Measurements from ENCODE around the gene IL19. TPM values are rescaled to one million over a fixed set of nuclear protein-coding genes. Genes with fewer than 3 reads are reported as not detected.
A peak's percentile ranks its signal among the peaks of the same experiment; 100 is the strongest.

Gene IL19
- total RNA-seq, 6 donors from 2014 or later = not detected

GRCh38 chr1:206748348-206749030 lies 22.1 kb upstream of the IL19 start:
- Histone ChIP-seq H3K27me3 (no peaks in the 10 kb centered on the region), H3K36me3 (no peaks in the 10 kb centered on the region), H3K4me3 (no peak overlapping the region), H3K4me1 (no peaks in the 10 kb centered on the region), H3K27ac (no peak overlapping the region), H3K9me3 (no peaks in the 10 kb centered on the region)
- TF ChIP-seq EP300 (IDR thresholded peaks at IDR 0.05) = no peak
- peak in 1 of 2 donors; percentile 46 for TF ChIP-seq POLR2AphosphoS5 (IDR thresholded peaks at IDR 0.05)
- TF ChIP-seq, protein P1, sequence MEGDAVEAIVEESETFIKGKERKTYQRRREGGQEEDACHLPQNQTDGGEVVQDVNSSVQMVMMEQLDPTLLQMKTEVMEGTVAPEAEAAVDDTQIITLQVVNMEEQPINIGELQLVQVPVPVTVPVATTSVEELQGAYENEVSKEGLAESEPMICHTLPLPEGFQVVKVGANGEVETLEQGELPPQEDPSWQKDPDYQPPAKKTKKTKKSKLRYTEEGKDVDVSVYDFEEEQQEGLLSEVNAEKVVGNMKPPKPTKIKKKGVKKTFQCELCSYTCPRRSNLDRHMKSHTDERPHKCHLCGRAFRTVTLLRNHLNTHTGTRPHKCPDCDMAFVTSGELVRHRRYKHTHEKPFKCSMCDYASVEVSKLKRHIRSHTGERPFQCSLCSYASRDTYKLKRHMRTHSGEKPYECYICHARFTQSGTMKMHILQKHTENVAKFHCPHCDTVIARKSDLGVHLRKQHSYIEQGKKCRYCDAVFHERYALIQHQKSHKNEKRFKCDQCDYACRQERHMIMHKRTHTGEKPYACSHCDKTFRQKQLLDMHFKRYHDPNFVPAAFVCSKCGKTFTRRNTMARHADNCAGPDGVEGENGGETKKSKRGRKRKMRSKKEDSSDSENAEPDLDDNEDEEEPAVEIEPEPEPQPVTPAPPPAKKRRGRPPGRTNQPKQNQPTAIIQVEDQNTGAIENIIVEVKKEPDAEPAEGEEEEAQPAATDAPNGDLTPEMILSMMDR (IDR thresholded peaks at IDR 0.05) = no peak
- DNase-seq (no peak), ATAC-seq (ENCODE audit: low FRiP score in 2 of 2) (no peak)
- 71 to 76% methylated on average over 3 of the region's 3 CpGs for WGBS, 2 donors

DNA sequence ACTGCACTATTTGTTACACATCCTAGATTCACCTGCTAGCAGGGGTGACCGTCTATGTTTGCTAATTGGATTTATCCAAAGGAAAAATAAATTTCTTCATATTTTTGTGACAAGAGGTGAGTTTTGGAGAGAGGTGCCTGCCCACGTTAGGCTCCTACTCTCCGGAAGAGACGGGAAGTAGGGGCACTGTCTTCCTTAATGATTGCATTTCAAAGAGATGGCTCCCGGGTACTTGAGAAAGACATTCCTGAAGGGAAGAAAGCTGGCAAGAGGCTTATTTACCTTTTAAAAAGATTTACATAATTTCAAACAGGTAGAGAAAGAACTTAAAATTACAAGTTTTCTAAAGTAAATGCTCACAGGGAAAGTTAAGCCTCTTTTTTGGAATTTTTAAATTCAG lies 18.7 kb upstream of the IL19 start:
- no peaks in the 10 kb centered on the region for H3K27me3 ChIP-seq
- no peaks in the 10 kb centered on the region for H3K36me3 ChIP-seq
- DNase-seq = no peak
- WGBS, 2 donors = 52 to 67% methylated on average over 5 of the region's 5 CpGs
- ATAC-seq (ENCODE audit: low FRiP score in 2 of 2) = no peak
- H3K4me3 ChIP-seq = no peak overlapping the region
- TF ChIP-seq POLR2A (IDR thresholded peaks at IDR 0.05) (no peak), POLR2AphosphoS5 (IDR thresholded peaks at IDR 0.05) (no peak), EP300 (IDR thresholded peaks at IDR 0.05) (no peak)
- TF ChIP-seq, protein P1 (IDR thresholded peaks at IDR 0.05) = no peak
- no peaks in the 10 kb centered on the region for H3K4me1 ChIP-seq
- H3K9me3 ChIP-seq = no peaks in the 10 kb centered on the region
- no peak overlapping the region for H3K27ac ChIP-seq

GRCh38 chr1:206752481-206752880 lies 18.1 kb upstream of the IL19 start:
- no peaks in the 10 kb centered on the region for H3K27me3 ChIP-seq
- H3K9me3 ChIP-seq = no peaks in the 10 kb centered on the region
- ATAC-seq (ENCODE audit: low FRiP score in 2 of 2) (no peak), DNase-seq (no peak)
- TF ChIP-seq POLR2AphosphoS5 (IDR thresholded peaks at IDR 0.05) = no peak
- TF ChIP-seq, protein P1 (IDR thresholded peaks at IDR 0.05) = no peak
- H3K4me3 ChIP-seq = no peak overlapping the region
- WGBS, 2 donors = 86 to 96% methylated on average over 2 of the region's 2 CpGs
- no peaks in the 10 kb centered on the region for H3K36me3 ChIP-seq
- H3K4me1 ChIP-seq = no peaks in the 10 kb centered on the region
- no peak overlapping the region for H3K27ac ChIP-seq

GRCh38 chr1:206753141-206753540 lies 17.4 kb upstream of the IL19 start:
- peak in 1 of 2 donors; percentile 41 for ATAC-seq (ENCODE audit: low FRiP score in 2 of 2)
- no peaks in the 10 kb centered on the region for H3K9me3 ChIP-seq
- TF ChIP-seq EP300 (IDR thresholded peaks at IDR 0.05) = no peak
- no peak for TF ChIP-seq POLR2A (IDR thresholded peaks at IDR 0.05)
- TF ChIP-seq, protein P1 (IDR thresholded peaks at IDR 0.05) = no peak
- TF ChIP-seq POLR2AphosphoS5 (IDR thresholded peaks at IDR 0.05) = no peak
- H3K27ac ChIP-seq = no peak overlapping the region
- WGBS, 2 donors = 93 to 94% methylated on average over 3 of the region's 3 CpGs
- no peaks in the 10 kb centered on the region for H3K27me3 ChIP-seq
- no peaks in the 10 kb centered on the region for H3K4me1 ChIP-seq
- H3K4me3 ChIP-seq = no peak overlapping the region
- DNase-seq = no peak
- H3K36me3 ChIP-seq = no peaks in the 10 kb centered on the region

- Histone ChIP-seq H3K4me1 (no peaks in the 10 kb centered on the region), H3K27me3 (no peaks in the 10 kb centered on the region), H3K4me3 (no peak overlapping the region), H3K36me3 (no peaks in the 10 kb centered on the region), H3K9me3 (no peaks in the 10 kb centered on the region), H3K27ac (no peak overlapping the region)
- DNase-seq (no peak), ATAC-seq (ENCODE audit: low FRiP score in 2 of 2) (peak in 1 of 2 donors; percentile 23)
- TF ChIP-seq EP300 (IDR thresholded peaks at IDR 0.05) (no peak), POLR2AphosphoS5 (IDR thresholded peaks at IDR 0.05) (no peak), POLR2A (IDR thresholded peaks at IDR 0.05) (no peak)
- TF ChIP-seq, protein P1 (IDR thresholded peaks at IDR 0.05) = no peak
- WGBS, 2 donors = 78 to 87% methylated on average over 1 of the region's 1 CpG
These were observed 16.6 kb upstream of the IL19 start for GRCh38 chr1:206754011-206754410.

All from upper lobe of left lung (tissue), 6 donors.